Measurements from ENCODE around the gene FLRT2.

FLRT2 gene

GRCh38 chr14:85572011-85572410 is 42.1 kb downstream of the FLRT2 start:
- DNase-seq (ENCODE audit: low spot score) = no peak
- in situ Hi-C loops (cut with MboI; ENCODE audit: low sequenced_read_pairs, unreplicated experiment) = no loop called here

GRCh38 chr14:85572845-85573244 is 42.9 kb downstream of the FLRT2 start:
- no peak for DNase-seq (ENCODE audit: low spot score)
- in situ Hi-C loops (cut with MboI; ENCODE audit: low sequenced_read_pairs, unreplicated experiment) = no loop called here
- TF ChIP-seq, protein P1, sequence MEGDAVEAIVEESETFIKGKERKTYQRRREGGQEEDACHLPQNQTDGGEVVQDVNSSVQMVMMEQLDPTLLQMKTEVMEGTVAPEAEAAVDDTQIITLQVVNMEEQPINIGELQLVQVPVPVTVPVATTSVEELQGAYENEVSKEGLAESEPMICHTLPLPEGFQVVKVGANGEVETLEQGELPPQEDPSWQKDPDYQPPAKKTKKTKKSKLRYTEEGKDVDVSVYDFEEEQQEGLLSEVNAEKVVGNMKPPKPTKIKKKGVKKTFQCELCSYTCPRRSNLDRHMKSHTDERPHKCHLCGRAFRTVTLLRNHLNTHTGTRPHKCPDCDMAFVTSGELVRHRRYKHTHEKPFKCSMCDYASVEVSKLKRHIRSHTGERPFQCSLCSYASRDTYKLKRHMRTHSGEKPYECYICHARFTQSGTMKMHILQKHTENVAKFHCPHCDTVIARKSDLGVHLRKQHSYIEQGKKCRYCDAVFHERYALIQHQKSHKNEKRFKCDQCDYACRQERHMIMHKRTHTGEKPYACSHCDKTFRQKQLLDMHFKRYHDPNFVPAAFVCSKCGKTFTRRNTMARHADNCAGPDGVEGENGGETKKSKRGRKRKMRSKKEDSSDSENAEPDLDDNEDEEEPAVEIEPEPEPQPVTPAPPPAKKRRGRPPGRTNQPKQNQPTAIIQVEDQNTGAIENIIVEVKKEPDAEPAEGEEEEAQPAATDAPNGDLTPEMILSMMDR (IDR thresholded peaks at IDR 0.05; ENCODE audit: borderline replicate concordance, control extremely low read depth, extremely low read depth, insufficient read depth, missing control alignments) = no peak

More at GRCh38 chr14:85572011-85572410, 42.1 kb downstream of the FLRT2 start:
- TF ChIP-seq, protein P1 (IDR thresholded peaks at IDR 0.05; ENCODE audit: borderline replicate concordance, control extremely low read depth, extremely low read depth, insufficient read depth, missing control alignments) = no peak

DNA sequence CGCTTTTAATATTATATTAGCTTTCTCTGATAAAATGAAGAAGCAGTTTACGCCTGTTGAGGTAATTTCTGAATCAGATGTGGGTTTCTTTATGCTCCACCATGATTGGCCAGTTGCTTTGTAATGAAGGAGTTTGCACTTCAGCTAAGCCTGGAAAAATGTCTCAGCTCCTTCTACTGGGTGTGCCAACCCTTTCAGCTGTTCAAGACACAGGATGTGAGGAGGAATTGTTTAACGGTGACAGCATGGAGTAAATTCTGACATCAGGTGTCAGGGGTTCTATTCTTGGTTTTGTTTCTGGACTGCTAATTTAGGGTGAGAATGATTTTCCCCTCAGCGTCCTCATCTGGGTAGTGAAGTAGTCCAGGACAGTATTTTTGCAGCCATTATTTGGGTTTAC is 43.5 kb downstream of the FLRT2 start:
- in situ Hi-C loops (cut with MboI; ENCODE audit: low sequenced_read_pairs, unreplicated experiment) = no loop called here
- TF ChIP-seq, protein P1 (IDR thresholded peaks at IDR 0.05; ENCODE audit: borderline replicate concordance, control extremely low read depth, extremely low read depth, insufficient read depth, missing control alignments) = no peak
- DNase-seq (ENCODE audit: low spot score) = no peak

- in situ Hi-C loops (cut with MboI; ENCODE audit: low sequenced_read_pairs, unreplicated experiment) = no loop called here
- TF ChIP-seq, protein P1 (IDR thresholded peaks at IDR 0.05; ENCODE audit: borderline replicate concordance, control extremely low read depth, extremely low read depth, insufficient read depth, missing control alignments) = no peak
- no peak for DNase-seq (ENCODE audit: low spot score)
Observed at GRCh38 chr14:85574853-85575616, 45.1 kb downstream of the FLRT2 start.

DNA sequence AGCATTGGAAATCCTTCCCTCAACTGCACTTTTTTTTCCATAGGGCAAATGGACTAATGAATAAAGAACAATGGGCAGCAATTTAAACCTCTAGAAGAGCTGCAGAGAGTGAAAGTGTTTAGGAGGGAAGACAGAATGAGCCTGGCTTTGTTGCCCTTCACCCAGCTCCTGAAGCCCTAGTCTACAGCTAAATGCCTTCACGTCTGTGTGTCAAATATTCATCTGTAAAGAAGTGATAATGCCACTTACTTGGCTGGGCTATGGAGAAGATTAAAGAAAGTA is 45.6 kb downstream of the FLRT2 start:
- in situ Hi-C loops (cut with MboI; ENCODE audit: low sequenced_read_pairs, unreplicated experiment) = no loop called here
- TF ChIP-seq, protein P1 (IDR thresholded peaks at IDR 0.05; ENCODE audit: borderline replicate concordance, control extremely low read depth, extremely low read depth, insufficient read depth, missing control alignments) = no peak
- no peak for DNase-seq (ENCODE audit: low spot score)

DNA sequence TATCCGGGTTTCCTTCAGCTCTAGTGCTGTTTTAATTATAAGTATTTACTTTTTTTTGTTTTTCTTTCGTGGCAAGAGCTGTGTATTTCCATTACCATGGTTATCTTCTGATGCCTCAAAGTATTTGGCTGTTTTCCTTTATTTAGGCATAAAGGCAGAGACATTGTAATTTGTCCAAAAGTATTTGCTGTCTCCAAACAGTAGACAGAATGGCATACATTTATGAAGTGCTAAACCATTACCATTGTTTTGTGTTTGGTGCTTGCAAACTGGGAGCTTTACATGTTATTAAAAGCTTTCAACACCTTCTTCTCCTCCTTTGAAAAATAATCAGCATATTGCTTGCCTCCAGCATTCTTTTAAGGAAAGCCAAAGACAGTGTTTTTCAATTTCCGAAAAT is 46.3 kb downstream of the FLRT2 start:
- in situ Hi-C loops (cut with MboI; ENCODE audit: low sequenced_read_pairs, unreplicated experiment) = no loop called here
- no peak for DNase-seq (ENCODE audit: low spot score)
- TF ChIP-seq, protein P1 (IDR thresholded peaks at IDR 0.05; ENCODE audit: borderline replicate concordance, control extremely low read depth, extremely low read depth, insufficient read depth, missing control alignments) = no peak

Measured in GM13976 (cell line).